Thyroid gland (tissue), 4 donors: ENCODE data around the gene TRIM3.

Experiments used
- CTCF ChIP-seq, 6 experiments: fragments of 200-600 bp in 3 of 6; fragments of 450-650 bp in 3 of 6; sonication (generic) in 3 of 6; IDR thresholded peaks; one replicate each; pipeline ENCODE4 v1.5.1; 2016 to 2019; ENCODE audit warnings: antibody characterized with exemption in 6 of 6, mild to moderate bottlenecking in 2 of 6, inconsistent platforms in 1 of 6, moderate library complexity in 1 of 6
- POLR2A ChIP-seq, 2 donors: fragments of 450-650 bp; IDR thresholded peaks; one replicate each; pipeline ENCODE4 v1.6.1; 2017; ENCODE audit warnings: antibody characterized with exemption in 2 of 2, mild to moderate bottlenecking in 2 of 2, moderate library complexity in 1 of 2

GRCh38 chr11:6440906-6441358 lies 32.8 kb downstream of the TRIM3 start, which contains the start of gene HPX:
- TF ChIP-seq CTCF (IDR thresholded peaks at IDR 0.05) = no peak
- no peak for TF ChIP-seq POLR2A (IDR thresholded peaks at IDR 0.05)
